Measurements from ENCODE around the gene RAB31. TPM values are rescaled to one million over a fixed set of nuclear protein-coding genes. Genes with fewer than 3 reads are reported as not detected.

Gene RAB31
- total RNA-seq, 1 donor from 2014 or later = 18.9 TPM

- no peak overlapping the region for H3K4me3 Mint-ChIP-seq
- H3K36me3 Mint-ChIP-seq (ENCODE audit: low read depth) = no peaks in the 10 kb centered on the region
- no peaks in the 10 kb centered on the region for H3K27me3 Mint-ChIP-seq (ENCODE audit: low read depth)
These were observed 116.4 kb downstream of the RAB31 start for GRCh38 chr18:9824474-9824832.

GRCh38 chr18:9824952-9825371, 116.9 kb downstream of the RAB31 start:
- Mint-ChIP-seq H3K27me3 (ENCODE audit: low read depth) (no peaks in the 10 kb centered on the region), H3K4me3 (no peak overlapping the region), H3K27ac (ENCODE audit: unreplicated experiment) (no peak overlapping the region), H3K36me3 (ENCODE audit: low read depth) (no peaks in the 10 kb centered on the region), H3K9me3 (no peaks in the 10 kb centered on the region), H3K4me1 (peaks cover 7% of the 10 kb centered on the region)
- TF ChIP-seq CTCF (conservative IDR thresholded peaks at IDR 0.05) = no peak
- DNase-seq (ENCODE audit: low read depth, low spot score) = no peak

More at GRCh38 chr18:9824474-9824832, 116.4 kb downstream of the RAB31 start:
- Mint-ChIP-seq H3K4me1 (peaks cover 7% of the 10 kb centered on the region), H3K27ac (ENCODE audit: unreplicated experiment) (no peak overlapping the region), H3K9me3 (peaks cover 2% of the 10 kb centered on the region)
- no peak for TF ChIP-seq CTCF (conservative IDR thresholded peaks at IDR 0.05)
- no peak for DNase-seq (ENCODE audit: low read depth, low spot score)

- DNase-seq (ENCODE audit: low read depth, low spot score) = no peak
- H3K4me3 Mint-ChIP-seq = no peak overlapping the region
- H3K4me1 Mint-ChIP-seq = peaks cover 7% of the 10 kb centered on the region
- TF ChIP-seq CTCF (conservative IDR thresholded peaks at IDR 0.05) = no peak
- H3K27me3 Mint-ChIP-seq (ENCODE audit: low read depth) = no peaks in the 10 kb centered on the region
- H3K36me3 Mint-ChIP-seq (ENCODE audit: low read depth) = no peaks in the 10 kb centered on the region
- H3K27ac Mint-ChIP-seq (ENCODE audit: unreplicated experiment) = peak overlapping the region; percentile 51
- no peaks in the 10 kb centered on the region for H3K9me3 Mint-ChIP-seq
These were observed 117.5 kb downstream of the RAB31 start for GRCh38 chr18:9825571-9826073.

GRCh38 chr18:9826685-9827084, 118.6 kb downstream of the RAB31 start:
- Mint-ChIP-seq H3K4me1 (peaks cover 7% of the 10 kb centered on the region), H3K9me3 (no peaks in the 10 kb centered on the region), H3K27ac (ENCODE audit: unreplicated experiment) (peak overlapping the region; percentile 15), H3K36me3 (ENCODE audit: low read depth) (no peaks in the 10 kb centered on the region), H3K27me3 (ENCODE audit: low read depth) (no peaks in the 10 kb centered on the region), H3K4me3 (no peak overlapping the region)
- no peak for DNase-seq (ENCODE audit: low read depth, low spot score)
- no peak for TF ChIP-seq CTCF (conservative IDR thresholded peaks at IDR 0.05)

GRCh38 chr18:9827211-9827792, 119.2 kb downstream of the RAB31 start:
- TF ChIP-seq CTCF (conservative IDR thresholded peaks at IDR 0.05) = no peak
- Mint-ChIP-seq H3K27ac (ENCODE audit: unreplicated experiment) (peak overlapping the region; percentile 28), H3K36me3 (ENCODE audit: low read depth) (no peaks in the 10 kb centered on the region), H3K27me3 (ENCODE audit: low read depth) (no peaks in the 10 kb centered on the region), H3K4me3 (no peak overlapping the region), H3K4me1 (peaks cover 7% of the 10 kb centered on the region), H3K9me3 (no peaks in the 10 kb centered on the region)
- no peak for DNase-seq (ENCODE audit: low read depth, low spot score)

Data from neural crest cell (in vitro differentiated cells).